GM21447 (cell line): ENCODE data around the gene OSGEP.
"Not testable (repeated sequence)": the region's sequence is repeated elsewhere in the genome, so short reads cannot be mapped to it uniquely, and the experiment has no call there.

Experiments
- ATAC-seq: cut with Tn5 transposase; IDR thresholded peaks from one replicate; pipeline ENCODE4 v1.9.1; 2021; ENCODE audit not compliant: unreplicated experiment

Gene OSGEP

DNA sequence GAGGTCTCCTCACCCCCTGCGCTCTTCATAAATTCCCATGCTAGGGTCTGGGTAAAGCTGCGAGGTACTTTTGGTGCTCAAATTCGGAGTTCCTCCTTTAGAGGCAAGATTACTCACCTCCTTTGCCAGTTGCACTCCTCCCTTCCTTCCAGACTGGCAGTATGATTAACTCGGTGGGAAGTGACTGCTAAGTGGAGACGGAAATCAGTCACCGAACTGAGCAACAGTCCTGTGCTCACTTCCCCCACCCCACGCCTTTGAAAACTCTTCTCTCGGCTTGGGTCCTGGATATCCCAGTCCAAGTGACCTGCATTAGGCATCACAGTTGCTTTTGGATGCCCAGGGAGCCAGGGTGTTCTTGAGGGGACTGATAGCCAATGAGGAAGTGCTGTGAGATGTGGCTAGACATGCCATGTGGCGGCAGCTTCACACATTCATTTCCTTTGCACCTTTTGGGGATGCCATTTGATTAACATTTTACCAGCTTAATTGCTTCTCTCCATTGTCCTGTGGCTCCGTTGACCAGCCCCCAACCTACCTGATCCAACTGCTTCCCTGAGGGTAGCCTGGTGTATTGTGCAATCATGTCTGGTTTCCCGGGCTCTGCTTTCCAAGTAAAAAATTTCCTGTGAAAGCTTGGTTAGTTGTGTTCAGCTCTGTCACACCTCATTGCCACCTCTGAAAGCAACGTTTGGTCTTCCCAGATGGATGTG is 15.4 kb upstream of the OSGEP start:
- peak; percentile 33 for ATAC-seq

- ATAC-seq = peak; percentile 95
These were observed 14.8 kb upstream of the OSGEP start, which contains the start of gene PNP for GRCh38 chr14:20469242-20469889. Gene PNP, plus strand, starts transcription at chr14:20469406. Its CDS starts 119 bp downstream, at chr14:20469525.

GRCh38 chr14:20468764-20469241 is 14.2 kb upstream of the OSGEP start:
- ATAC-seq = no peak

DNA sequence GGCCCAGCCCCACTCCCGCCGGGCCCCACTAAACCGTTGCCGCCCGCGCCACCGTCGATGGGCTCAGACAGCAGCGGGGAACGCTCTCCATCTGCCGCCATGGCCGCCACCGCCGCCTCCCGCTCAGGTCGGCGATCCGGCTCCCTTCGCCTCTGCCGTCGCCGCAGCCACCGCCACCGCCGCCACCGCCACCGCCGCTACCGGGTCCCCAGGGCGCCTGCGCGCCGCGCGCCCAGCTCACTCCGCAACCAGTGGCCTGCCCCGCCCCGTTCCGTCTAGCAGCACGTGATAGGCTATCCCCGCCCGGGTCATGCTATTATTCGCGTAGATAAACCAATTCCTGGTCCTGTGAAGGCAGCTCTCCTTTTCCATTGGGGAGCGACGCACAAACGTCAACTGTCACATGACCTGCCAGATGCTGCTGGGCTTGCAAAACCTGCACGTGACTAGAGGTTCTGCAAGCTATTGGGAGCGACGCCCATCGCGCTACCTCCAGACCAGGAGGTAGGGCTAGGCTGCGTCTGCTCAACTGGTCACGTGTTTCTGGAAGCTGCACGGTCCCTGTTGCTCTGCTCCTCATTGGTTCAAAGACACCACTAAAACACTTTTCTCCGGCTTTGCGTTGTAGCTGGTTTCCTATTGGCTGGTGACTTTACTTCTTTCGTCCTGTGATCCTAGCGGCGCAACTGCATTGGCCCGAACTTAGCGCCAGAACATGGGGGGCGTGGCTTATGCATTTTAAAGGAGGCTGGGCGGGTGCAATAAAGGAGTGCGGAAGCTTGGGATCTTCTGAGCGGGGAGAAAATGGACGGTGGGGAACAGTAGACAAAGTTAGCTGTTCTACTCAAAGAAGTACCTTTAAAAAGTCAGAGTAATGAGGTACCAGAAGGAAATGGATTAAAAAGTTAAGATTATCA is 6.9 kb upstream of the OSGEP start, which contains the start of gene PIP4P1:
Gene PIP4P1 (minus strand): TSS at position 210 of the 917 bp plus-strand sequence. CDS start 109 bp downstream, at position 101.
- peak; percentile 92 for ATAC-seq

GRCh38 chr14:20460458-20461224 is 6.0 kb upstream of the OSGEP start:
- peak; percentile 3 for ATAC-seq

- no peak for ATAC-seq
These were observed 3.6 kb upstream of the OSGEP start for GRCh38 chr14:20458031-20458789.

GRCh38 chr14:20456971-20457370 is 2.4 kb upstream of the OSGEP start:
- ATAC-seq = no peak

- peak; percentile 35 for ATAC-seq
These were observed 1.0 kb upstream of the OSGEP start for GRCh38 chr14:20455355-20456300.

- not testable (repeated sequence) for ATAC-seq
These were observed 1.8 kb downstream of the OSGEP start for GRCh38 chr14:20452831-20453230.

DNA sequence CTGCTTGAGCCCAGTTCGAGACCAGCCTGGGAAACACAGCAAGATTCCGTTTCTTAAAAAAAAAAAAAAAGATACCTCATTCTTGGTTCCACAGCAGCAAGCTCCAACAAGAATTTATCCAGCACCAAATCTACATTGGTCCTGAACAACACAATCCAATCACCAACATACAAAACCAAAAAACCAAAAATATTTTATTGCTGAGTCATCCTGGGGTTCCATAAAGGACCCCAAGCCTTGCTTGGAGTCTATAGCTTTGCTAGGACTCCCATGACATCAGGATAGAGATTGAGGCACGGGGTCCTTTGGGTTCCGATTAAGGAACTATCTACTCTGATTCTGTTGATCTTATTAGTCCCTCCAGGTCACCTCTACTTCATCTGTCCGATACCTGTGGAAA is 7.7 kb downstream of the OSGEP start:
- no peak for ATAC-seq

GRCh38 chr14:20443650-20444049 is 11.0 kb downstream of the OSGEP start:
- not testable (repeated sequence) for ATAC-seq

- no peak for ATAC-seq
These were observed 13.2 kb downstream of the OSGEP start for GRCh38 chr14:20441461-20441860.

GRCh38 chr14:20440882-20441281 is 13.7 kb downstream of the OSGEP start:
- no peak for ATAC-seq

GRCh38 chr14:20440465-20440864 is 14.1 kb downstream of the OSGEP start:
- ATAC-seq = no peak

DNA sequence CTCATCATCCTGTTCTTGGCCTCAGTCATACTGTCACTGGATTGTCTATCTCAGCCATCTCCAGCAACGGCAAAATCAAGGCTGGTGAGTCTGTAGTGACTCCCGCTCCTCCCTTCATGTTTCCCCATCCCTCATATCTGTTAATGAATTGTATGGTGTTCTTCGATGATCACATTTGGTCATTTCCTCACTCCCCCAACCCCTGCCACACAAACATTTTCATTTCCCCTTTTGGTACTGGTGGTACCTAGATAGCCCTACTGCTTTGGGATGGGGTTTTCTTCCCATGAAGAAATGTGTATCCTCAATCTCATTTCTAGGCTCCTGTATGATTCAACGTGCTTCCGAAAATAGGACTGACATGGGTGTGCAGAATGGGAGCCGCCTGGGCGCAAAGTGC is 15.9 kb downstream of the OSGEP start:
- no peak for ATAC-seq

DNA sequence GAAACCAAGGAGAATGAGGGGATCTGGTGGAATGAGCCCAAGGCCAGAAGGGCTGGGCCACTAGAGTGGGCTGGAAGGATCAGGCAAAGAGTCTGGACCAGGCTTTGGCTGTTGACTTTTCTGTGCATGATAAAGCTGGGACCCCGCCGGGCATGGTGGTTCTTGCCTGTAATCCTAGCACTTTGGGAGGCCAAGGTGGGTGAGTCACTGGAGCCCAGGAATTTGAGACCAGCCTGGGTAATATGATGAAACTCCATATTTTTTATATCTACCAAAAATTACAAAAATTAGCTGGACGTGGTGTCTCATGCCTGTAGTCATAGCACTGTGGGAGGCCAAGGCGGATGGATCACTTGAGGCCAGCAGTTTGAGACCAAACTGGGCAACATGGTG is 18.3 kb downstream of the OSGEP start:
- no peak for ATAC-seq

GRCh38 chr14:20435582-20436362 is 18.8 kb downstream of the OSGEP start, which contains the start of gene KLHL33:
Gene KLHL33, minus strand, starts transcription at chr14:20436166. Its CDS starts 355 bp downstream, at chr14:20435811.
- no peak for ATAC-seq
